ENCODE results near the gene PLCD3. TPM values are rescaled to one million over a fixed set of nuclear protein-coding genes. Genes with fewer than 3 reads are reported as not detected.

PLCD3 gene
- total RNA-seq, 2 experiments from 2014 or later: 3.0 to 4.1 TPM

- Mint-ChIP-seq H3K4me3 (peak overlapping the region; percentile 91), H3K4me1 (peaks cover 27% of the 10 kb centered on the region), H3K36me3 (ENCODE audit: low read depth) (peaks cover 4% of the 10 kb centered on the region), H3K27ac (no peak overlapping the region), H3K9me3 (no peaks in the 10 kb centered on the region), H3K27me3 (no peaks in the 10 kb centered on the region)
- DNase-seq: no peak
- CTCF ChIA-PET: interaction anchor here (2.1 to 4.9 kb wide), 6 partner anchors 12 to 166 kb away, joined by 9 to 203 read pairs (median 30); partner anchors contain the start of gene HEXIM1
- POLR2A ChIA-PET: no interaction called here
Measured at GRCh38 chr17:45136846-45137560, 4.7 kb upstream of the PLCD3 start.

GRCh38 chr17:45135978-45136791, 3.9 kb upstream of the PLCD3 start:
- CTCF ChIA-PET: interaction anchor here (0.6 to 4.9 kb wide), 90 partner anchors 9 to 1009 kb away, joined by 3 to 203 read pairs (median 7); partner anchors contain the start of genes EFTUD2, FMNL1, HEXIM1 and HEXIM2
- peaks cover 21% of the 10 kb centered on the region for H3K4me1 Mint-ChIP-seq
- H3K4me3 Mint-ChIP-seq: peak overlapping the region; percentile 91
- H3K27ac Mint-ChIP-seq: peak overlapping the region; percentile 86
- peaks cover 1% of the 10 kb centered on the region for H3K27me3 Mint-ChIP-seq
- DNase-seq: no peak
- H3K9me3 Mint-ChIP-seq: no peaks in the 10 kb centered on the region
- POLR2A ChIA-PET: interaction anchor here (0.9 to 1.1 kb wide), 3 partner anchors 11 to 16 kb away, joined by 3 to 5 read pairs (median 4); partner anchors contain the start of gene HEXIM1
- peaks cover 4% of the 10 kb centered on the region for H3K36me3 Mint-ChIP-seq (ENCODE audit: low read depth)

GRCh38 chr17:45135192-45135977, 3.1 kb upstream of the PLCD3 start, which contains the start of gene ACBD4:
Gene ACBD4 (plus strand): TSS chr17:45135687. CDS start chr17:45136145, 458 bp downstream.
- DNase-seq: peak; percentile 98
- H3K27me3 Mint-ChIP-seq: peaks cover 6% of the 10 kb centered on the region
- H3K4me1 Mint-ChIP-seq: peaks cover 17% of the 10 kb centered on the region
- H3K9me3 Mint-ChIP-seq: no peaks in the 10 kb centered on the region
- CTCF ChIA-PET: interaction anchor here (0.6 to 4.9 kb wide), 97 partner anchors 10 to 1010 kb away, joined by 3 to 203 read pairs (median 7); partner anchors contain the start of genes EFTUD2, FMNL1, HEXIM1 and HEXIM2
- H3K27ac Mint-ChIP-seq: peak within 1 kb of the TSS; percentile 86
- H3K4me3 Mint-ChIP-seq: peak within 1 kb of the TSS; percentile 91
- POLR2A ChIA-PET: interaction anchor here (0.9 to 1.1 kb wide), 3 partner anchors 12 to 17 kb away, joined by 3 to 5 read pairs (median 4); partner anchors contain the start of gene HEXIM1
- no peaks in the 10 kb centered on the region for H3K36me3 Mint-ChIP-seq (ENCODE audit: low read depth)

GRCh38 chr17:45132572-45133463, 503 bp upstream of the PLCD3 start:
- CTCF ChIA-PET: interaction anchor here (0.6 to 2.4 kb wide), 7 partner anchors 13 to 95 kb away, joined by 3 to 12 read pairs (median 3); partner anchors contain the start of gene HEXIM1
- POLR2A ChIA-PET: no interaction called here
- Mint-ChIP-seq H3K36me3 (ENCODE audit: low read depth) (no peaks in the 10 kb centered on the region), H3K27me3 (peaks cover 6% of the 10 kb centered on the region), H3K4me1 (peaks cover 17% of the 10 kb centered on the region), H3K4me3 (peak overlapping the region; percentile 80), H3K27ac (peak overlapping the region; percentile 89), H3K9me3 (no peaks in the 10 kb centered on the region)
- DNase-seq: peak; percentile 70

DNA sequence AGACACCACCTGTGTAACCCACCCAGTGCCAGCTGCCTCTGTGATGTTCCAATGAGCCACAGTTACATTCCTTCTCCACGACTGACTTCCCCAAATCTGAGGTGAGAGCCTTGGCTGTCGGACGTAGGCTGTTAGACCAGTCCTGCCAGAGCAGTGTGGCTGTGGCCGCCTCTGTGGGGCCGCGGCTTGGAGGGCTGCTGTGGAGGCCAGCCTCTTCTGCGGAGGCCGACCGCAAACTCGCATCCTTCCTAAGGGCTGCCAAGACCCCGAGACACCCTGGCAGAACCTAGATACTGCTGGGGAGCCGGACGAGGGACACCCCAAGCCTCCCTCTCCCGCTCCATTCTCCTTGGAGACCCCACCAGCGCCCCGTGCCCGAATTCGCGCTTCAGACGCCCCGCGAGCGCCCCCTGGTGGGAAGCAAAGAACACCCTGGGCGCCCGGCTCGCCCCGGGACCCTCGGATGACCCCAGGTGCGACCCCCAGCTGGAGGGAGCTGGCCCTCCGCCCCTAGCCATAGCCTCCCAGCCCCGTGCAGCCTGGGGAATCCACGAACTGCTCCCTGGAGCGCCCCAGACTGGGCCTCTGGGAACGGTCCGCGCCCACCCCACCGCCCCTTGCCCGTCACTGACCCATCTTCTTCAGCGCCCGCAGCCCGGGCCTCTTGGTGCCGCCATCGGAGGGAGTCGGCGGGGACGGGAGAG, 547 bp downstream of the PLCD3 start:
- Mint-ChIP-seq H3K27me3 (peaks cover 6% of the 10 kb centered on the region), H3K4me3 (peak overlapping the region; percentile 50), H3K4me1 (peaks cover 17% of the 10 kb centered on the region), H3K36me3 (ENCODE audit: low read depth) (no peaks in the 10 kb centered on the region), H3K9me3 (no peaks in the 10 kb centered on the region), H3K27ac (no peak overlapping the region)
- ChIA-PET CTCF (interaction anchor here (0.6 to 2.4 kb wide), 6 partner anchors 12 to 96 kb away, joined by 3 to 12 read pairs (median 4); partner anchors contain the start of gene HEXIM1), POLR2A (no interaction called here)
- DNase-seq: peak; percentile 54

DNA sequence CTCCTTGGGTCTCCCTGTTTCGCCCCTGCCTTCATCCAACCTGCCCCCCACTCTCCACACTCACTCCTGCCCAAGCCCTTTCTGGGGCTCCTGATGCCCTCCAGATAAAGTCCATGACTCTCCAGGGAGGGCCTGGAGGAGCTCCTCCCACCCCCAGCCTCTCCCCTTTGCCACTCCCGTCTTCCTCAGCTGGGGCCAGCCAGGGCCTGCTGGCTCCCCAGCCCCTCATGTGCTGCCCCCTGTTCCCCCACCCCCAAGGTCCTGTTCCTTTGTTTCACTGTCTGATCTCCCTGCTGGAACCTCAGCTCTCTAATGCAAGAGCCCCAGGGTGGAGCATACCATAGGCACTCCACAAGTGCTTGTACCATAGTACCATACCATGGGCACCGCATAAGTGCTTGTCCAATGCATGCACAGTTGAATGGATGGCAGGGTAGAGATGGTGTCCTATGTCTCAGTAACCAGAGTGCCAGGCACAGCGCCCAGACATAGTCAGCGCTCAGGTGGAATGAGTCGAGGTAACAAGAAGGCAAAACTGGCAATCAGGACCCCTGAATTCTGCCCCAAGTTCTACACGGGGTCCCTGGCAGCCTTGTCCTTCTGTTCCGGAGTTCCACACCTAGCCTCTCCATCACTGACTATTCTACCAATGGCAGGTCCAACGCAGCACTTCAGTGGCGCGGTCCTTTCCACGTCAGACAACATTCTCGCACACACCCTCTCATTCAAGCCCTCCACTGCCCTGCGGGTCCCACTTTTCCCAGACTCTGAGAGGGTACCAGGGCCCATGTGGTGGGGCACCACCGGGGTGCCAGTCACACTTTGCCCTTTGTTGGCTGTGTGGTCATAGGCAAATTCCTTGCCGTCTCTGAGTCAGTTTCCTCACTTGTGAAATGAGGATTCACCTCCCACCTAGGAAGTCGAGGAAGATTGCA, 1.4 kb downstream of the PLCD3 start:
- ChIA-PET CTCF (interaction anchor here (0.5 to 2.4 kb wide), 3 partner anchors 8 to 210 kb away, joined by 3 to 12 read pairs (median 4); no protein-coding TSS in a partner anchor), POLR2A (no interaction called here)
- Mint-ChIP-seq H3K36me3 (ENCODE audit: low read depth) (no peaks in the 10 kb centered on the region), H3K4me3 (peak overlapping the region; percentile 50), H3K27ac (no peak overlapping the region), H3K4me1 (peaks cover 9% of the 10 kb centered on the region), H3K27me3 (peaks cover 6% of the 10 kb centered on the region), H3K9me3 (no peaks in the 10 kb centered on the region)
- no peak for DNase-seq

GRCh38 chr17:45129940-45130680, 2.2 kb downstream of the PLCD3 start:
- H3K4me1 Mint-ChIP-seq: peaks cover 5% of the 10 kb centered on the region
- ChIA-PET POLR2A (no interaction called here), CTCF (interaction anchor here (0.5 to 1.7 kb wide), 4 partner anchors 9 to 209 kb away, joined by 3 to 6 read pairs (median 4); no protein-coding TSS in a partner anchor)
- H3K27me3 Mint-ChIP-seq: peaks cover 6% of the 10 kb centered on the region
- H3K27ac Mint-ChIP-seq: no peak overlapping the region
- H3K4me3 Mint-ChIP-seq: no peak overlapping the region
- DNase-seq: no peak
- no peaks in the 10 kb centered on the region for H3K36me3 Mint-ChIP-seq (ENCODE audit: low read depth)
- H3K9me3 Mint-ChIP-seq: no peaks in the 10 kb centered on the region

DNA sequence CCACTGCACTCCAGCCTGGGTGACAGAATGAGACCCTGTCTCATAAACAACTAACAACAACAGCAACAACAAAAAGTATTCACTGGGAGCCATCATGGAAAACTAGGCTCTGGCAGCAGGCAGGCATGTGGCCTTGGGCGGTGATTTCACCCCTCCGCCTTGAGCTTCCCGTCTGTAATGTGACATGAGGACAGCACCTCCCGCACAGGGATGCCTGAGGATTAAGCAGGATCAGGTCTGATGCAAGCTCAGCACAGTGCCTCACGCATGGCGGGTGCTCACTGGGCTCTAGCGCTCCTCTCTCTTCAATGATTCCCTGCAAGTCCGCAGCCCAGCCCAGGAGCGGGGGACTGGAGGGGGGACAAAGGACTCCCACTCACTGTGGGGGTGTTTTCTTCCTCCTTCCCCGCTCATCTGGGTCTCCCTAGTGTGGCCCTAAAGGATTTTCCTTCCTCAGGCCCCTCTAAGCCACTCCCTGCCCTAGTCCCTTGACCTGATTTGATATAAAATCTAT, 2.8 kb downstream of the PLCD3 start:
- no peaks in the 10 kb centered on the region for H3K9me3 Mint-ChIP-seq
- no peak for DNase-seq
- no peak overlapping the region for H3K27ac Mint-ChIP-seq
- no peak overlapping the region for H3K4me3 Mint-ChIP-seq
- H3K4me1 Mint-ChIP-seq: peaks cover 5% of the 10 kb centered on the region
- CTCF ChIA-PET: interaction anchor here (1.1 to 1.7 kb wide), 2 partner anchors 12 to 26 kb away, joined by 4 to 6 read pairs; no protein-coding TSS in a partner anchor
- POLR2A ChIA-PET: no interaction called here
- peaks cover 6% of the 10 kb centered on the region for H3K27me3 Mint-ChIP-seq
- H3K36me3 Mint-ChIP-seq (ENCODE audit: low read depth): no peaks in the 10 kb centered on the region

- Mint-ChIP-seq H3K4me1 (peaks cover 5% of the 10 kb centered on the region), H3K9me3 (no peaks in the 10 kb centered on the region), H3K27me3 (peaks cover 6% of the 10 kb centered on the region), H3K4me3 (no peak overlapping the region), H3K27ac (no peak overlapping the region), H3K36me3 (ENCODE audit: low read depth) (no peaks in the 10 kb centered on the region)
- ChIA-PET POLR2A (no interaction called here), CTCF (interaction anchor here (1.1 to 1.7 kb wide), 2 partner anchors 11 to 25 kb away, joined by 4 to 6 read pairs; no protein-coding TSS in a partner anchor)
- no peak for DNase-seq
Measured at GRCh38 chr17:45128989-45129388, 3.3 kb downstream of the PLCD3 start.
